Thyroid gland (tissue), 4 donors: ENCODE data around the gene NUP88.

ENCODE experiments used
- CTCF ChIP-seq, 6 experiments: fragments of 200-600 bp in 3 of 6; fragments of 450-650 bp in 3 of 6; sonication (generic) in 3 of 6; IDR thresholded peaks; one replicate each; pipeline ENCODE4 v1.5.1; 2016 to 2019; ENCODE audit warnings: antibody characterized with exemption in 6 of 6, mild to moderate bottlenecking in 2 of 6, inconsistent platforms in 1 of 6, moderate library complexity in 1 of 6
- POLR2A ChIP-seq, 2 donors: fragments of 450-650 bp; IDR thresholded peaks; one replicate each; pipeline ENCODE4 v1.6.1; 2017; ENCODE audit warnings: antibody characterized with exemption in 2 of 2, mild to moderate bottlenecking in 2 of 2, moderate library complexity in 1 of 2

GRCh38 chr17:5408186-5408585 is 11.3 kb downstream of the NUP88 start:
- TF ChIP-seq CTCF (IDR thresholded peaks at IDR 0.05) (no peak), POLR2A (IDR thresholded peaks at IDR 0.05) (no peak)
